ENCODE measurements around the gene ZCCHC18. TPM values are rescaled to one million over a fixed set of nuclear protein-coding genes. Genes with fewer than 3 reads are reported as not detected.
"Not testable (repeated sequence)": the region's sequence is repeated elsewhere in the genome, so short reads cannot be mapped to it uniquely, and the experiment has no call there.

Gene ZCCHC18
- polyA plus RNA-seq, 2 of the 4 experiments (the other 2 are of a cell fraction): 0.19 to 0.35 TPM

GRCh38 chrX:104105330-104106262 lies 6.7 kb upstream of the ZCCHC18 start:
- TF ChIP-seq FOXS1 (CRISPR knock-in tag; IDR thresholded peaks at IDR 0.05): no peak
- peak; percentile 97 for TF ChIP-seq MAFK (IDR thresholded peaks at IDR 0.05; ENCODE audit: partially characterized antibody)
- TF ChIP-seq CTCF (IDR thresholded peaks at IDR 0.05): no peak
- no peak for TF ChIP-seq RFX5 (IDR thresholded peaks at IDR 0.05)
- TF ChIP-seq HOXB5 (CRISPR knock-in tag; IDR thresholded peaks at IDR 0.05): no peak
- no peak overlapping the region for H3K27ac ChIP-seq
- H3K9me3 ChIP-seq: no peaks in the 10 kb centered on the region
- FAIRE-seq: no peak
- no peak for ATAC-seq
- no peak overlapping the region for H3K4me3 ChIP-seq
- no peak for DNase-seq (ENCODE audit: low read depth in 1 of 2, low spot score in 1 of 2)
- WGBS (ENCODE audit: missing lambda C conversion rate): 22% methylated on average over 11 of the region's 11 CpGs
- ChIA-PET CTCF (interaction anchor here (0.7 to 1.6 kb wide), 3 partner anchors 7 to 251 kb away, joined by 3 to 6 read pairs (median 4); partner anchors contain the start of gene ZCCHC18), POLR2A (no interaction called here)
- no peaks in the 10 kb centered on the region for H3K4me1 ChIP-seq
- no peak overlapping the region for H3K4me2 ChIP-seq

- ChIA-PET CTCF (interaction anchor here (0.9 to 1.4 kb wide), 2 partner anchors 27 to 264 kb away, joined by 3 to 4 read pairs; no protein-coding TSS in a partner anchor), POLR2A (no interaction called here)
- H3K27ac ChIP-seq: no peak overlapping the region
- H3K4me2 ChIP-seq: no peak overlapping the region
- H3K4me3 ChIP-seq: no peak overlapping the region
- 47% methylated on average over 1 of the region's 1 CpG for WGBS (ENCODE audit: missing lambda C conversion rate)
- no peak for ATAC-seq
- H3K4me1 ChIP-seq: no peaks in the 10 kb centered on the region
- TF ChIP-seq EHF (CRISPR knock-in tag; IDR thresholded peaks at IDR 0.05): no peak
- no peak for TF ChIP-seq ESRRA (IDR thresholded peaks at IDR 0.05; ENCODE audit: borderline replicate concordance, low read length)
- TF ChIP-seq MYC (IDR thresholded peaks at IDR 0.05; ENCODE audit: borderline replicate concordance, low read length): no peak
- no peak for TF ChIP-seq BCL3 (IDR thresholded peaks at IDR 0.05)
- TF ChIP-seq HOXA7 (CRISPR knock-in tag; IDR thresholded peaks at IDR 0.05): no peak
- no peak for TF ChIP-seq CBX8 (IDR thresholded peaks at IDR 0.05)
- no peak for TF ChIP-seq RNF2 (IDR thresholded peaks at IDR 0.05; ENCODE audit: borderline replicate concordance, low read depth)
- TF ChIP-seq SMC3 (IDR thresholded peaks at IDR 0.05): no peak
- TF ChIP-seq HOXB13 (CRISPR knock-in tag; IDR thresholded peaks at IDR 0.05; ENCODE audit: low read depth): no peak
- TF ChIP-seq JUNB (IDR thresholded peaks at IDR 0.05): no peak
- no peak for TF ChIP-seq CBX2 (IDR thresholded peaks at IDR 0.05; ENCODE audit: borderline replicate concordance, low read depth)
- no peak for TF ChIP-seq EP300 (IDR thresholded peaks at IDR 0.05)
- no peaks in the 10 kb centered on the region for H3K9me3 ChIP-seq
- no peak for FAIRE-seq
- DNase-seq (ENCODE audit: low read depth in 1 of 2, low spot score in 1 of 2): no peak
These were observed 3.4 kb upstream of the ZCCHC18 start for GRCh38 chrX:104108955-104109354.

- DNase-seq (ENCODE audit: low read depth in 1 of 2, low spot score in 1 of 2); ATAC-seq; H3K4me1 ChIP-seq; POLR2A ChIA-PET; H3K9me3 ChIP-seq; H3K4me3 ChIP-seq; H3K4me2 ChIP-seq; H3K27ac ChIP-seq: not testable (repeated sequence)
- 28% methylated on average over 6 of the region's 6 CpGs for WGBS (ENCODE audit: missing lambda C conversion rate)
- FAIRE-seq: peak; percentile 77
- CTCF ChIA-PET: interaction anchor here (3.1 kb wide), 1 partner anchor 12 kb away, joined by 15 read pairs; no protein-coding TSS in a partner anchor
These were observed 1.7 kb upstream of the ZCCHC18 start for GRCh38 chrX:104110491-104111240.
